Vagina (tissue), 2 donors: ENCODE measurements around the gene PNPLA2.

Experiments used
- CTCF ChIP-seq, 3 experiments: fragments of 450-650 bp in 2 of 3; fragments of 200-600 bp in 1 of 3; sonication (generic) in 1 of 3; IDR thresholded peaks; one replicate each; pipeline ENCODE4 v1.5.1; 2017 to 2019; ENCODE audit warnings: antibody characterized with exemption in 3 of 3, mild to moderate bottlenecking in 2 of 3, moderate library complexity in 2 of 3
- POLR2A ChIP-seq, 2 donors: fragments of 450-650 bp; IDR thresholded peaks; one replicate each; pipeline ENCODE4 v1.6.1; 2017; ENCODE audit warnings: antibody characterized with exemption in 2 of 2, mild to moderate bottlenecking in 2 of 2, moderate library complexity in 2 of 2
- POLR2AphosphoS5 ChIP-seq, 2 donors: sonication (generic); formaldehyde crosslinking; IDR thresholded peaks; one replicate each; pipeline ENCODE4 v1.9.0; 2017; ENCODE audit warnings: antibody characterized with exemption in 2 of 2, mild to moderate bottlenecking in 2 of 2, low read depth in 1 of 2; ENCODE audit not compliant: insufficient read depth in 1 of 2

- TF ChIP-seq CTCF (IDR thresholded peaks at IDR 0.05) (no peak), POLR2A (IDR thresholded peaks at IDR 0.05) (no peak), POLR2AphosphoS5 (IDR thresholded peaks at IDR 0.05; ENCODE audit: insufficient read depth in 1 of 2, low read depth in 1 of 2) (no peak)
Measured at GRCh38 chr11:850775-851763, 32.4 kb downstream of the PNPLA2 start.
